Measurements from ENCODE around the gene UCK1.

UCK1 gene

DNA sequence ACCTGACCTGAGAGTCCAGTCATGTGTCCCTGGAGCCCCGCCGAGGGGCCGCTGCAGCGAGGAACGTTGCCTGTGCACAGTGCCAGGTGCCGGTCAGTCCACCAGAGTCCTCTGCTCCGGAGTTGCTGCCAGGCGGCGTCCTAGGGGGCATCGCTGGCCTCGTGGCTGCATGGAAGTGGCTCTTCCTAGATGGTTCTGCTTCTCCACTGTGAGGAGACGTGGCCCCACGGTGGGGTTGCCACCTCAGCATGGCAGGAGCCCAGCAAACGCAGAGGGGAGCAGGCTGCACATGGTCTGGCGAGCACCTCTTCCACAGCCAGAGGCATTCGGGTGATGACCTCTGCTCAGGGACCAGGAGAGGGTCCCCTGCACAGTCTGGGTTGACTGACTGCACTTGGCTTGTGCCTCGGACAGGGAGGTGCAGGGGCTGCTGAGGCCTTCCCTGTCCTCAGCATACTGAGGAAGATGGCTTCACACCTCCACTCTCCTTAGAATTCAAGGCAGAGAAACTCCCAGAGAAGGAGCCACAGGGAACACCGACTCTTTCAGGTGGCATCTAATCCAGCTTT is 54.2 kb downstream of the UCK1 start:
- no peak for DNase-seq (ENCODE audit: low spot score)

DNA sequence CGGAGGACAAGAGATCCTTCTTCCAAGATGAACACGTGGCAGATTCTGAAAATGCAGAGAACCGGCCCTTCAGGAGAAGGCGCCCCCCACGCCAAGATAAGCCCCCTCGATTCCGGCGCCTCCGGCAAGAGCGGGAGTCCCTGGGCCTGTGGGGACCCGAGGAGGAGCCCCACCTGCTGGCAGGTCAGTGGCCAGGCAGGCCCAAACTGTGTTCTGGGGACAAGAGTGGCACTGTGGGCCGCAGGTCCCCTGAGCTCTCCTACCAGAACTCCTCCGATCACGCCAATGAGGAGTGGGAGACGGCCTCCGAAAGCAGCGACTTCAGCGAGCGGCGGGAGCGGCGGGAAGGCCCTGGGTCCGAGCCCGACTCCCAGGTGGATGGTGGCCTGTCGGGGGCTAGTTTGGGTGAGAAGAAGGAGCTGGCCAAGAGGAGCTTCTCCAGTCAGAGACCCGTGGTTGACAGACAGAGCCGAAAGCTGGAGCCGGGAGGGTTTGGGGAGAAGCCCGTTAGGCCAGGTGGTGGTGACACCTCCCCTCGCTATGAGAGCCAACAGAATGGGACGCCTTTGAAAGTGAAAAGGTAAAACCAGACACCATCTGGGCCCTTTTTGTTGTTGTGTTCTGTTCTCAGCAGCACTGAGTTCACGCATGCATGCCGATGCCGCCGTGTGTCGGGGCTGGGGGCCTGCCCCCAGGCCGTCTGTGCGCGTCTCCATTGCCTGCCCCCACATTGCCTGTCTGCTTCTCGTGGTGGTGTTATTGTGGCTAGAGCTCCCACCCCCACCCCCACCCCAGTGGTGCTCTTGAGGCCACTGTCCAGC is 54.9 kb downstream of the UCK1 start:
- DNase-seq (ENCODE audit: low spot score): no peak

DNA sequence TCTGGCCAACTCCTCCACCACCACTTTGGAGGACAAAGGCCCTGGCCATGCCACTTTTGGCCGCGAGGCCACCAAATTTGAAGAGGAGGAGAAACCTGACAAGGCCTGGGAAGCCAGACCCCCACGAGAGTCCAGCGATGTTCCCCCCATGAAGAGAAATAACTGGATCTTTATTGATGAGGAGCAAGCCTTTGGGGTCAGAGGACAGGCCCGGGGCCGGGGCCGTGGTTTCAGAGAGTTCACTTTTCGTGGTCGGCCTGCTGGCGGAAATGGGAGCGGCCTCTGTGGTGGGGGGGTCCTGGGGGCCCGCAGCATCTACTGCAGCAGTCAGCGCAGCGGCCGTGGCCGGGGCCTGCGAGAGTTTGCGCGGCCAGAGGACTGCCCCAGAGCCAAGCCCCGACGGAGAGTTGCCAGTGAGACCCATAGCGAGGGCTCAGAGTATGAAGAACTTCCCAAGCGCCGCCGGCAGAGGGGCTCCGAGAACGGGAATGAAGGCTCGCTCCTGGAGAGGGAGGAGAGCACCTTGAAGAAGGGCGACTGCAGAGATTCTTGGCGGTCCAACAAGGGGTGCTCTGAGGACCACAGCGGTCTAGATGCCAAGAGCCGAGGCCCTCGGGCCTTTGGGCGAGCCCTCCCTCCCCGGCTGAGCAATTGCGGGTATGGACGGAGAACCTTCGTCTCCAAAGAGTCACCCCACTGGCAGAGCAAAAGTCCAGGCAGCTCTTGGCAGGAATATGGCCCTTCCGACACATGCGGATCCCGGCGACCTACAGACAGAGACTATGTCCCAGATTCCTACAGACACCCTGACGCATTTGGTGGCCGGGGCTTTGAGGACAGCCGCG is 55.7 kb downstream of the UCK1 start:
- DNase-seq (ENCODE audit: low spot score): no peak

DNA sequence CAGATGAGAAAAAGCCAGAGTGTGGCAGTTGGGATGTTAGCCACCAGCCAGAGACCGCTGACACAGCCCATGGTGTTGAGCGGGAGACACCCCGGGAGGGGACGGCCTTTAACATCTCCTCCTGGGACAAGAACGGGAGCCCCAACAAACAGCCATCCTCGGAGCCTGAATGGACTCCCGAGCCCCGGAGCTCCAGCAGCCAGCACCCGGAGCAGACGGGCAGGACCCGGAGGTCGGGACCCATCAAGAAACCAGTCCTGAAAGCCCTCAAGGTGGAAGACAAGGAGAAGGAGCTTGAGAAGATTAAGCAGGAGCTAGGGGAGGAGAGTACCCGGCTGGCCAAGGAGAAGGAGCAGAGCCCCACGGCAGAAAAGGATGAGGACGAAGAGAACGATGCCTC is 56.4 kb downstream of the UCK1 start:
- no peak for DNase-seq (ENCODE audit: low spot score)

DNA sequence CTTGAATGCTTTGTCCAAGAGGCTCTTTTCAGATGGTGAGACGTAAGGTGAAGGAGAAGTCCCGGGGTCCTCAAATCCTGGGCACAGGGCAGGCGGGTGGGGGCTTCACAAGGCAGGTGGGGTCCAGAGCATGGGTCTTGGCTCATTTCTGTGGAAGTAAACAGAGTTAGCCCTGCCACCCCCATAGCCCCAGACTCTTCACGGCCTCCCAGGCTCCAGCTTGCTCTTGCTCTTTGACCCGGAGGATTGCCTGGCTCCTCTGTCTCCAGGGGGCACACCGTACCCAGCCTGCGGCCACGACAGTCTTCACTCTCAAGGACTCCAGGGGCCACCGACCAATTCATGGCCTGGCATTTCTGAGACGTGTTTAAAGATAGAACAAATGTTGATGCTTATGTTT is 57.2 kb downstream of the UCK1 start:
- DNase-seq (ENCODE audit: low spot score): no peak
